K562 (cell line): ENCODE measurements around the gene VSTM2B. TPM values are rescaled to one million over a fixed set of nuclear protein-coding genes. Genes with fewer than 3 reads are reported as not detected.

Experiments used
- ATAC-seq: fragments of 200-7000 bp; cut with Tn5 transposase; 3 replicates; pipeline ENCODE4 v1.9.1; 2020; ENCODE audit warnings: moderate library complexity
- BruUV-seq: library from RNA; stranded (reverse); fragments of 400-500 nt; replicated peaks from 2 replicates; lab custom pipeline; 2021; lab: Mats Ljungman, UMichigan
- CTCF ChIA-PET: fragments of 300-600 bp; formaldehyde crosslinking; extraction: SDS; loops from one replicate; lab custom pipeline; 2021; ENCODE audit warnings: low intra/inter-chr PET ratio; lab: Yijun Ruan, JAX
- POLR2A ChIA-PET: fragments of 300-600, 350-650 bp; sonication (Branson Sonifier 250); formaldehyde crosslinking; extraction: SDS; loops from one replicate; lab custom pipeline; 2021; ENCODE audit warnings: antibody characterized with exemption, inconsistent platforms; lab: Yijun Ruan, JAX
- DNase-seq, 4 experiments: peaks; one replicate each; pipeline versions ENCODE4 v3.0.0 to v3.0.0-alpha.2; 2011 to 2018; ENCODE audit warnings: low spot score in 3 of 4, mixed read lengths in 3 of 4; ENCODE audit errors: extremely low read depth in 1 of 4
- FAIRE-seq: peaks from 2 replicates; lab custom pipeline; 2011; peaks lifted over from hg19 to GRCh38; lab: Jason Lieb, UNC
- H2AFZ ChIP-seq: 2 replicates; pipeline ENCODE4 v1.6.0; 2011; ENCODE audit warnings: low read depth, low read length, control low read depth, inconsistent platforms
- H3K27ac ChIP-seq: fragments of 200-600 bp; 3 replicates; pipeline ENCODE4 v1.8.0; 2011; ENCODE audit warnings: low read depth, mild to moderate bottlenecking, control low read depth, inconsistent platforms, low read length, moderate library complexity, mixed read lengths; ENCODE audit errors: extremely low read depth
- H3K27me3 ChIP-seq, 2 experiments: fragments of 300-600 bp in 1 of 2; 2 replicates in 1 of 2; 3 replicates in 1 of 2; pipeline versions ENCODE4 v1.6.0 to v1.8.0; 2011; ENCODE audit warnings: inconsistent platforms in 2 of 2, low read length in 2 of 2, mild to moderate bottlenecking in 1 of 2, mixed read lengths in 1 of 2, moderate library complexity in 1 of 2; ENCODE audit not compliant: control insufficient read depth in 2 of 2, insufficient read depth in 2 of 2
- H3K36me3 ChIP-seq: fragments of 300-600 bp; 3 replicates; pipeline ENCODE4 v1.8.0; 2011; ENCODE audit warnings: mild to moderate bottlenecking, low read length, inconsistent platforms; ENCODE audit not compliant: control insufficient read depth, insufficient read depth
- H3K4me1 ChIP-seq, 2 experiments: fragments of 200-600 bp in 1 of 2; replicated peaks in 1 of 2; 2 replicates in 1 of 2; 3 replicates in 1 of 2; pipeline versions ENCODE4 v1.5.1 to v1.8.0; 2011; ENCODE audit warnings: inconsistent platforms in 2 of 2, low read length in 2 of 2, mild to moderate bottlenecking in 1 of 2, mixed read lengths in 1 of 2, moderate library complexity in 1 of 2; ENCODE audit not compliant: control insufficient read depth in 2 of 2, insufficient read depth in 2 of 2
- H3K4me2 ChIP-seq: 2 replicates; pipeline ENCODE4 v1.6.1; 2011; ENCODE audit warnings: low read length, control low read depth, inconsistent platforms, mixed read lengths; ENCODE audit not compliant: insufficient read depth
- H3K4me3 ChIP-seq: fragments of 200-600 bp; sonication (generic), shearing (Covaris generic); 2 replicates; pipeline ENCODE4 v1.5.1; 2016; ENCODE audit warnings: control low read depth, inconsistent platforms
- H3K79me2 ChIP-seq: fragments of 200-600 bp; 3 replicates; pipeline ENCODE4 v1.8.0; 2011; ENCODE audit warnings: low read length, inconsistent platforms; ENCODE audit not compliant: control insufficient read depth, insufficient read depth
- H3K9ac ChIP-seq, 2 experiments: 2 replicates each; pipeline versions ENCODE4 v1.6.0 to v1.6.1; 2011; ENCODE audit warnings: low read depth in 2 of 2, low read length in 2 of 2, control low read depth in 1 of 2, inconsistent platforms in 1 of 2, mild to moderate bottlenecking in 1 of 2, mixed read lengths in 1 of 2; ENCODE audit not compliant: insufficient read depth in 1 of 2
- H3K9me1 ChIP-seq: one replicate; pipeline ENCODE4 v1.6.0; 2011; ENCODE audit warnings: inconsistent platforms, mild to moderate bottlenecking, low read length, moderate library complexity; ENCODE audit not compliant: control insufficient read depth, insufficient read depth
- H3K9me3 ChIP-seq: replicated peaks from 2 replicates; pipeline ENCODE4 v1.5.1; 2011; ENCODE audit warnings: low read depth, low read length, inconsistent platforms; ENCODE audit not compliant: control insufficient read depth, insufficient read depth
- H4K20me1 ChIP-seq: replicated peaks from 2 replicates; pipeline ENCODE4 v1.6.1; 2011; ENCODE audit warnings: low read length, inconsistent platforms, mixed read lengths; ENCODE audit not compliant: control insufficient read depth, insufficient read depth
- BDP1 ChIP-seq: IDR thresholded peaks from 3 replicates; pipeline ENCODE4 v1.6.1; 2011; ENCODE audit not compliant: insufficient read length, insufficient read depth
- C11orf30 ChIP-seq: fragments of 450-650 bp; IDR thresholded peaks from 2 replicates; pipeline ENCODE4 v1.6.1; 2016; ENCODE audit warnings: low read depth, mild to moderate bottlenecking
- HDAC6 ChIP-seq: IDR thresholded peaks from 2 replicates; pipeline ENCODE4 v1.6.1; 2012; ENCODE audit warnings: low read depth, mild to moderate bottlenecking, control low read depth, inconsistent platforms, low read length, moderate library complexity
- HOMEZ ChIP-seq: fragments of 250-450 bp; sonication (Bioruptor Pico); IDR thresholded peaks from 2 replicates; pipeline ENCODE4 v1.4.0; 2020; ENCODE audit warnings: mild to moderate bottlenecking, moderate library complexity
- KLF6 ChIP-seq: fragments of 250-450 bp; sonication (Bioruptor Pico); IDR thresholded peaks from 2 replicates; pipeline ENCODE4 v1.4.0; 2020; ENCODE audit warnings: mild to moderate bottlenecking, moderate library complexity, borderline replicate concordance
- NRF1 ChIP-seq, 2 experiments: fragments of 450-650 bp; IDR thresholded peaks in 1 of 2; conservative IDR thresholded peaks in 1 of 2; 2 replicates each; pipeline ENCODE4 v1.6.1; 2014; ENCODE audit warnings: mild to moderate bottlenecking in 2 of 2
- PHTF2 ChIP-seq: fragments of 250-450 bp; sonication (Bioruptor Pico); IDR thresholded peaks from 2 replicates; pipeline ENCODE4 v1.5.0; 2021; ENCODE audit warnings: mild to moderate bottlenecking
- RAD51 ChIP-seq: fragments of 450-650 bp; IDR thresholded peaks from 2 replicates; pipeline ENCODE4 v1.7.1; 2016; ENCODE audit warnings: low read depth, mild to moderate bottlenecking, borderline replicate concordance
- RBM25 ChIP-seq: fragments of 200-400 bp; formaldehyde crosslinking; IDR thresholded peaks from 2 replicates; pipeline ENCODE4 v1.6.1; 2018; ENCODE audit warnings: low read length, low read depth, moderate library complexity; ENCODE audit not compliant: severe bottlenecking
- RFX1 ChIP-seq: fragments of 450-650 bp; IDR thresholded peaks from 2 replicates; pipeline ENCODE4 v1.6.1; 2016; ENCODE audit warnings: mild to moderate bottlenecking, moderate library complexity
- TEAD1 ChIP-seq, 2 experiments: fragments of 450-650 bp in 1 of 2; sonication (generic) in 1 of 2; formaldehyde crosslinking; IDR thresholded peaks; 2 replicates each; pipeline versions ENCODE4 v1.4.0 to v1.8.0; 2020 to 2022; ENCODE audit warnings: mild to moderate bottlenecking in 2 of 2, missing genetic modification reagents in 1 of 2
- ZFPM2 ChIP-seq: fragments of 250-450 bp; sonication (Bioruptor Pico); IDR thresholded peaks from 2 replicates; pipeline ENCODE4 v1.5.1; 2022; ENCODE audit warnings: mild to moderate bottlenecking
- ZNF324 ChIP-seq: fragments of 250-450 bp; sonication (Bioruptor Pico); IDR thresholded peaks from 2 replicates; pipeline ENCODE4 v1.4.0; 2020; ENCODE audit warnings: mild to moderate bottlenecking
- WGBS: fragments of 100-300 bp; shearing (Covaris generic); methylation state at CpG from one replicate; pipeline ENCODE4 v1.1.6; 2016; ENCODE audit warnings: low coverage, mixed read lengths; ENCODE audit not compliant: insufficient coverage; ENCODE audit errors: missing lambda C conversion rate; 5-methylcytosine and 5-hydroxymethylcytosine counted together
- in situ Hi-C: fragments of 300-500 bp; cut with MboI; formaldehyde crosslinking; loops from 4 replicates; pipeline ENCODE4 v1.15.0; 2018; ENCODE audit warnings: inconsistent platforms, mixed read lengths
- intact Hi-C: fragments of 100-400 bp; cut with micrococcal nuclease; formaldehyde crosslinking; loops from 2 replicates; pipeline ENCODE4 v1.14.2; 2022
- polyA plus RNA-seq, 8 experiments: library from polyadenylated mRNA; depleted of rRNA in 4 of 8; stranded (reverse) in 5 of 8; unstranded in 3 of 8; fragments of >200 nt; fragmentation: Nextera tagmentation in 2 of 8; fragmentation: Illumina TruSeq in 1 of 8; extraction: Ambion mirVana in 2 of 8; extraction: Trizol in 1 of 8; gene quantifications; 2 replicates each; pipeline versions ENCODE4 v1.2.1 to v1.2.3, GENCODE V29; 2011 to 2014; ENCODE audit warnings: inconsistent platforms in 1 of 8, missing spikeins in 1 of 8
- total RNA-seq, 7 experiments: library from RNA; depleted of rRNA in 6 of 7; stranded (reverse); fragments of >200 nt in 6 of 7; fragmentation: Illumina TruSeq in 2 of 7; extraction: Trizol in 2 of 7; gene quantifications; 2 replicates each; pipeline versions ENCODE4 v1.2.1 to v1.2.3, GENCODE V29; 2011 to 2021; ENCODE audit warnings: low replicate concordance in 1 of 7
- TF ChIP-seq, protein P1 (sequence below): sonication (generic); formaldehyde crosslinking; IDR thresholded peaks from 2 replicates; pipeline ENCODE4 v1.8.1; 2022; ENCODE audit warnings: missing genetic modification reagents
- TF ChIP-seq, protein P2 (sequence below): fragments of 450-650 bp; IDR thresholded peaks from 2 replicates; pipeline ENCODE4 v1.6.1; 2018; ENCODE audit warnings: mild to moderate bottlenecking, low read depth; ENCODE audit not compliant: partially characterized antibody

Gene VSTM2B
- total and polyA plus RNA-seq, 9 of the 15 experiments (the other 6 are each of a cell fraction or from before 2014, with no cell fraction given), result not detected

DNA sequence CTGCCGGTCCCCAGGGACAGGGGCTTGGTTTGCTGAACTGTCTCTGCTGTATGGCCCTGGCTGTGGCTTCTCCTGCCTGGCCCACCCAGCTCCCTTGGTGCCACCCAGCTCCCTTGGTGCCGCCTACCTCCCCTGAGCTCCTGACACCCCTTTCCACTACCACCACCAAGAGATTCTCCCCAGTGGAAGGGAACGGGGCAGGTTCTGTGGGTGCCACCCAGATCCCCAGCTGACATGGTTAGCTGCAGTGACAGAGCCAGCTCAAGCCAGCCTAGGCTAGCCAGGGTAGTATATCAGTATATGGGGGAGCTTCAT lies 51.8 kb downstream of the VSTM2B start:
- no peaks in the 10 kb centered on the region for H4K20me1 ChIP-seq
- H3K9ac ChIP-seq, result no peak overlapping the region
- H3K4me2 ChIP-seq, result no peak overlapping the region
- WGBS, result 0% methylated on average over 3 of the region's 3 CpGs
- no TSS peak for BruUV-seq
- ChIA-PET CTCF (no interaction called here), POLR2A (interaction anchor here (0.7 to 0.9 kb wide), 3 partner anchors 10 to 1357 kb away, joined by 4 read pairs; partner anchors contain the start of gene POP4)
- in situ Hi-C loops, result loop anchor here (25.0 kb wide), 1 partner anchor 840 kb away; no protein-coding TSS in a partner anchor
- TF ChIP-seq RAD51 (no peak), ZFPM2 (no peak), RBM25 (no peak), PHTF2 (no peak), C11orf30 (no peak), BDP1 (no peak), TEAD1 (CRISPR knock-in tag; IDR thresholded peaks at IDR 0.05) (no peak), RFX1 (no peak), KLF6 (CRISPR knock-in tag) (no peak), HOMEZ (CRISPR knock-in tag) (no peak), NRF1 (conservative IDR thresholded peaks at IDR 0.05 in 1 of 2, IDR thresholded peaks at IDR 0.05 in 1 of 2) (no peak), ZNF324 (CRISPR knock-in tag) (no peak), HDAC6 (no peak)
- TF ChIP-seq, protein P1, sequence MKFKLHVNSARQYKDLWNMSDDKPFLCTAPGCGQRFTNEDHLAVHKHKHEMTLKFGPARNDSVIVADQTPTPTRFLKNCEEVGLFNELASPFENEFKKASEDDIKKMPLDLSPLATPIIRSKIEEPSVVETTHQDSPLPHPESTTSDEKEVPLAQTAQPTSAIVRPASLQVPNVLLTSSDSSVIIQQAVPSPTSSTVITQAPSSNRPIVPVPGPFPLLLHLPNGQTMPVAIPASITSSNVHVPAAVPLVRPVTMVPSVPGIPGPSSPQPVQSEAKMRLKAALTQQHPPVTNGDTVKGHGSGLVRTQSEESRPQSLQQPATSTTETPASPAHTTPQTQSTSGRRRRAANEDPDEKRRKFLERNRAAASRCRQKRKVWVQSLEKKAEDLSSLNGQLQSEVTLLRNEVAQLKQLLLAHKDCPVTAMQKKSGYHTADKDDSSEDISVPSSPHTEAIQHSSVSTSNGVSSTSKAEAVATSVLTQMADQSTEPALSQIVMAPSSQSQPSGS, result no peak
- TF ChIP-seq, protein P2, sequence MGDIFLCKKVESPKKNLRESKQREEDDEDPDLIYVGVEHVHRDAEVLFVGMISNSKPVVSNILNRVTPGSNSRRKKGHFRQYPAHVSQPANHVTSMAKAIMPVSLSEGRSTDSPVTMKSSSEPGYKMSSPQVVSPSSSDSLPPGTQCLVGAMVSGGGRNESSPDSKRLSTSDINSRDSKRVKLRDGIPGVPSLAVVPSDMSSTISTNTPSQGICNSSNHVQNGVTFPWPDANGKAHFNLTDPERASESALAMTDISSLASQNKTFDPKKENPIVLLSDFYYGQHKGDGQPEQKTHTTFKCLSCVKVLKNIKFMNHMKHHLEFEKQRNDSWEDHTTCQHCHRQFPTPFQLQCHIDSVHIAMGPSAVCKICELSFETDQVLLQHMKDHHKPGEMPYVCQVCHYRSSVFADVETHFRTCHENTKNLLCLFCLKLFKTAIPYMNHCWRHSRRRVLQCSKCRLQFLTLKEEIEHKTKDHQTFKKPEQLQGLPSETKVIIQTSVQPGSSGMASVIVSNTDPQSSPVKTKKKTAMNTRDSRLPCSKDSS, result no peak
- no peaks in the 10 kb centered on the region; a peak in 1 of 5 replicates for H3K4me1 ChIP-seq
- no peak for FAIRE-seq
- no peaks in the 10 kb centered on the region for H3K9me3 ChIP-seq
- H3K36me3 ChIP-seq, result no peaks in the 10 kb centered on the region
- intact Hi-C loops, result no loop called here
- H3K27me3 ChIP-seq, result peaks cover 16 to 38% of the 10 kb centered on the region in 2 experiments; a peak in 4 of 5 replicates
- H2AFZ ChIP-seq, result no peak overlapping the region
- H3K79me2 ChIP-seq, result no peaks in the 10 kb centered on the region
- H3K27ac ChIP-seq, result no peak overlapping the region
- no peak for ATAC-seq
- H3K4me3 ChIP-seq, result no peak overlapping the region
- H3K9me1 ChIP-seq, result no peaks in the 10 kb centered on the region
- DNase-seq, result no peak
